HepG2 (cell line): Measurements from ENCODE around the gene PCIF1. TPM values are rescaled to one million over a fixed set of nuclear protein-coding genes. Genes with fewer than 3 reads are reported as not detected.

ENCODE experiments used
- CCAR2 ChIP-seq: fragments of 200-400 bp; formaldehyde crosslinking; optimal IDR thresholded peaks from 2 replicates; pipeline ENCODE3; 2018; ENCODE audit warnings: low read depth, mild to moderate bottlenecking, low read length, moderate library complexity
- HNF4A ChIP-seq: sonication (generic); formaldehyde crosslinking; IDR thresholded peaks from 2 replicates; pipeline ENCODE4 v1.4.0; 2020; ENCODE audit warnings: missing genetic modification reagents
- MED8 ChIP-seq: sonication (generic); formaldehyde crosslinking; IDR thresholded peaks from 2 replicates; pipeline ENCODE4 v1.8.1; 2023; ENCODE audit warnings: mild to moderate bottlenecking, missing genetic modification reagents; ENCODE audit not compliant: insufficient replicate concordance
- MEIS2 ChIP-seq: sonication (generic); formaldehyde crosslinking; IDR thresholded peaks from 2 replicates; pipeline ENCODE4 v1.9.0; 2021; ENCODE audit warnings: mild to moderate bottlenecking, missing genetic modification reagents
- PBX3 ChIP-seq: sonication (generic); formaldehyde crosslinking; IDR thresholded peaks from 2 replicates; pipeline ENCODE4 v1.8.1; 2023; ENCODE audit warnings: missing genetic modification reagents, inconsistent platforms, borderline replicate concordance
- PRDM4 ChIP-seq: sonication (generic); formaldehyde crosslinking; IDR thresholded peaks from 2 replicates; pipeline ENCODE4 v1.9.0; 2021; ENCODE audit warnings: missing genetic modification reagents, borderline replicate concordance
- RBAK ChIP-seq: sonication (generic); formaldehyde crosslinking; IDR thresholded peaks from 2 replicates; pipeline ENCODE4 v1.5.1; 2020; ENCODE audit warnings: mild to moderate bottlenecking, missing genetic modification reagents
- SKI ChIP-seq: fragments of 450-650 bp; IDR thresholded peaks from one replicate; pipeline ENCODE4 v1.6.1; 2018; ENCODE audit warnings: mild to moderate bottlenecking; ENCODE audit not compliant: partially characterized antibody
- ZBED4 ChIP-seq: sonication (generic); formaldehyde crosslinking; IDR thresholded peaks from 2 replicates; pipeline ENCODE4 v1.4.0; 2020; ENCODE audit warnings: missing genetic modification reagents, borderline replicate concordance
- ZFP91 ChIP-seq: sonication (generic); formaldehyde crosslinking; IDR thresholded peaks from 2 replicates; pipeline ENCODE4 v1.9.0; 2022; ENCODE audit warnings: missing genetic modification reagents, mild to moderate bottlenecking, borderline replicate concordance
- ZNF574 ChIP-seq: sonication (generic); formaldehyde crosslinking; IDR thresholded peaks from 2 replicates; pipeline ENCODE4 v1.4.0; 2020; ENCODE audit warnings: missing genetic modification reagents
- ZNF614 ChIP-seq: IDR thresholded peaks from 2 replicates; pipeline ENCODE4 v1.6.1; 2018; ENCODE audit warnings: missing biosample characterization, missing genetic modification reagents, inconsistent platforms, borderline replicate concordance
- ZSCAN9 ChIP-seq: IDR thresholded peaks from 2 replicates; pipeline ENCODE4 v1.6.1; 2016; ENCODE audit warnings: borderline replicate concordance
- polyA plus RNA-seq, 8 experiments: library from polyadenylated mRNA; depleted of rRNA in 3 of 8; stranded (reverse) in 7 of 8; unstranded in 1 of 8; fragments of >200 nt; fragmentation: Illumina TruSeq in 4 of 8; extraction: Trizol in 4 of 8; gene quantifications; 2 replicates each; pipeline versions ENCODE4 v1.2.1 to v1.2.3, GENCODE V29; 2011 to 2016; ENCODE audit warnings: low read depth in 4 of 8, missing spikeins in 1 of 8, mixed read lengths in 1 of 8; ENCODE audit not compliant: insufficient read depth in 1 of 8
- total RNA-seq, 5 experiments: library from RNA; depleted of rRNA; stranded (reverse); fragments of >200 nt; fragmentation: Illumina TruSeq; extraction: Trizol; gene quantifications; 2 replicates each; pipeline ENCODE4 v1.2.3, GENCODE V29; 2016; ENCODE audit warnings: low read depth in 1 of 5

PCIF1 gene
- total and polyA plus RNA-seq, 2 of the 13 experiments (the other 11 are each of a cell fraction or from before 2014, with no cell fraction given): 20.9 to 24.4 TPM

GRCh38 chr20:45927071-45927878 lies 7.2 kb upstream of the PCIF1 start (continued):
- TF ChIP-seq PRDM4 (CRISPR knock-in tag): no peak
- peak; percentile 77 for TF ChIP-seq ZNF574
- peak; percentile 74 for TF ChIP-seq CCAR2
- TF ChIP-seq MEIS2 (CRISPR knock-in tag): peak; percentile 80
- peak; percentile 70 for TF ChIP-seq ZFP91 (CRISPR knock-in tag)
- peak; percentile 98 for TF ChIP-seq SKI
- TF ChIP-seq RBAK (CRISPR knock-in tag): 0 out of 2 replicates have a peak, but pooled peaks have one; percentile 38
- TF ChIP-seq MED8 (CRISPR knock-in tag): peak; percentile 50
- peak; percentile 92 for TF ChIP-seq HNF4A
- no peak for TF ChIP-seq PBX3 (CRISPR knock-in tag)
- peak; percentile 87 for TF ChIP-seq ZBED4 (CRISPR knock-in tag)
- peak; percentile 95; the same call in 1 of the 2 replicates for TF ChIP-seq ZNF614
- TF ChIP-seq ZSCAN9: peak; percentile 88
